ENCODE measurements around the gene ZNRF1. TPM values are rescaled to one million over a fixed set of nuclear protein-coding genes. Genes with fewer than 3 reads are reported as not detected.

ZNRF1 gene
- total and polyA plus RNA-seq, 2 donors (not counting 1 experiment from before 2014, with no cell fraction given), result 0.27 to 0.76 TPM

DNA sequence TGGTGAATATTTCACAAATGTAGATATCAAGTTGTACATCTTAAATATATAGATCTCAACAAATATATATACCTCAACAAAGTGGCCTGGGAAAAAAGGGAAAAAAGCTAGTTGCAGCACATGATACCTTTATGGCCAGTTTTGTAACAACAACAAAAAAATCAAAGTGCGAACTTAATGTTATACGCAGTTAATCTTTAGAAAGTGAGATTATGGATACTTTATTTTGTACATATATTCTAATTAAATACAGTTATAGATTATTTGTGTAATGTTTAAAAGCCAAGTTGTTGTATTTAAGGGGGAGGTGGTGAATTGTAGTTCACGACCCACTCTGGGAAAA is 149.1 kb downstream of the ZNRF1 start:
- peak overlapping the region; percentile 90 for H3K27ac Mint-ChIP-seq
- Histone ChIP-seq H3K9me3 (ENCODE audit: control extremely low read depth in 1 of 3, control insufficient read depth in 2 of 3, insufficient read depth in 1 of 3, low read length in 2 of 3) (peaks cover 0 to 24% (median 9%) of the 10 kb centered on the region in 3 donors), H3K79me2 (ENCODE audit: control insufficient read depth, insufficient read depth, low read length) (peaks cover 33% of the 10 kb centered on the region)

More for the DNA sequence above, 149.1 kb downstream of the ZNRF1 start:
- TF ChIP-seq EZH2 (IDR thresholded peaks at IDR 0.05; ENCODE audit: borderline replicate concordance, insufficient read depth, low read depth, low read length, poor library complexity, severe bottlenecking), result no peak
- no peak for TF ChIP-seq CTCF (IDR thresholded peaks at IDR 0.05)
- Mint-ChIP-seq H3K4me3 (peak overlapping the region; percentile 89), H3K9me3 (ENCODE audit: insufficient read depth) (peaks cover 9% of the 10 kb centered on the region), H3K27me3 (no peaks in the 10 kb centered on the region), H3K4me1 (peaks cover 20% of the 10 kb centered on the region)
- Histone ChIP-seq H3K27ac (ENCODE audit: low read length in 2 of 2) (no peak overlapping the region), H2AFZ (ENCODE audit: insufficient read depth, low read depth, low read length, poor library complexity, severe bottlenecking) (peak overlapping the region; percentile 100), H3K4me1 (ENCODE audit: control insufficient read depth in 2 of 2, insufficient read depth in 2 of 2, low read length in 2 of 2) (peaks cover 5 to 7% of the 10 kb centered on the region in 2 donors), H3K36me3 (replicated peaks in 1 of 2; ENCODE audit: control extremely low read depth in 1 of 2, control insufficient read depth in 1 of 2, extremely low read depth in 1 of 2, insufficient read depth in 2 of 2, low read length in 1 of 2) (no peaks in the 10 kb centered on the region), H3K4me2 (replicated peaks; ENCODE audit: low read depth, low read length, poor library complexity, severe bottlenecking) (peak overlapping the region; percentile 88), H3K4me3 (ENCODE audit: control extremely low read depth in 1 of 5, extremely low read depth in 1 of 5, insufficient read depth in 1 of 5, low read depth in 2 of 5, low read length in 4 of 5) (peak overlapping the region in 3 of 5 experiments; percentile 95 to 97 (median 97)), H4K20me1 (ENCODE audit: control insufficient read depth, insufficient read depth, low read length, poor library complexity, severe bottlenecking) (no peaks in the 10 kb centered on the region), H3K9ac (ENCODE audit: low read length) (peak overlapping the region; percentile 92), H3K27me3 (replicated peaks in 1 of 4; ENCODE audit: control extremely low read depth in 1 of 4, control insufficient read depth in 3 of 4, insufficient read depth in 4 of 4, low read length in 3 of 4) (peaks cover 0 to 2% (median 0%) of the 10 kb centered on the region in 4 experiments)
- POLR2A ChIA-PET, result no interaction called here
- ATAC-seq (ENCODE audit: low read depth) (no peak), DNase-seq (no peak)
- intact Hi-C loops (cut with micrococcal nuclease), result loop anchor here (1.0 to 10.0 kb wide), 10 partner anchors 37 to 853 kb away; partner anchors contain the start of genes ADAT1, CFDP1, GLG1 and PSMD7
- CTCF ChIA-PET, result interaction anchor here (1.0 kb wide), 2 partner anchors 51 to 316 kb away, joined by 3 read pairs; no protein-coding TSS in a partner anchor
- 0% methylated on average over 1 of the region's 3 CpGs for WGBS (ENCODE audit: insufficient coverage)

Data from B cell (primary cell).